ENCODE results near the gene BACH2. TPM values are rescaled to one million over a fixed set of nuclear protein-coding genes. Genes with fewer than 3 reads are reported as not detected.
"Not testable (repeated sequence)": the region's sequence is repeated elsewhere in the genome, so short reads cannot be mapped to it uniquely, and the experiment has no call there.

BACH2 gene
- polyA plus RNA-seq (2011; rRNA removed) (0.01 and 0.10 TPM in 2 replicates), polyA minus RNA-seq (2011; rRNA and poly(A)+ RNA removed) (0.05 TPM in 2 replicates)

DNA sequence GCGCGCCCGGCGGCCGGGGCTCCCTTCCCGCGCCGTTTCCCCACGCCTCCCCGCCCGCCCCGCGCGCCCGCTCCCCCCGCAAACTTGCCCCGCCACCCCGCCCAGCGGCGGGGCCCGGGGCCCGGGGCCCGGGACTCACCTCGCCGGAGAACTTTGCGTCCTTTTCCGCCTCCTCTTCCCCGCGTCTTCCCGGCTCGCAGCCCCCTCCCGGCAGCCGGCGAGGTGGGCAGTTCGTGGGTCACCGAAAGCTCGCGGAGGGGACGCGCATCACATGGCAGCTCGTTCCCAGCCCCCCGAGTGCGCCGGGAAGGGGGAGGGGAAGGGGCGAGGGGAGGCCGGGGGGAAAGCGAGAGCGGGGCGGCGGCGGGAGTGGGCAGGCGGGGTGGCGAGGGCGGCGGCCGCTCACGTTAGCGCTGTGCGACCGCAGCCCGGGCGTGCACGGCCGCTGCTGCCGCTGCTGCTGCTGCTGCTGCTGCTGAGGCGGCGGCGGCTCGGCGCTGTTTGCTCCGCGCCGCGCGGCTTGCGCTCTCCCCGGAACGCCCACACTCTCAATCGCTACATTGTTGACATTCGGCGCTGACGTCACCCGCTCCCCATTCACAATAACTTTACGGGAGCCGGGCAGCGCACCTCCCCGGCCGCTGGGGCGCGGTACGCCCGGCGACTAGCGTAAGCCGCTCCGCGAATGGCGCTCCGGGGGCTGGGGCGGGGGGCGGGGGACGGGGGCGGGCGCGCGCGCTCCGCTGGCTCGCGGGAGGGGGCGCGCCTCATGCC, at the start of gene BACH2:
TSS of gene BACH2 (minus strand) at position 503 of the 774 bp plus-strand sequence. CDS start 287,999 bp downstream, outside the sequence.
- Histone ChIP-seq H3K36me3 (ENCODE audit: control insufficient read depth, insufficient read depth, low read length) (no peaks in the 10 kb centered on the region), H3K27me3 (ENCODE audit: control insufficient read depth, insufficient read depth, low read length) (peaks cover 33% of the 10 kb centered on the region), H3K4me3 (ENCODE audit: low read depth, low read length) (peak within 1 kb of the TSS; percentile 52)
- POLR2A ChIA-PET = interaction anchor here (0.6 kb wide), 1 partner anchor 199 kb away, joined by 8 read pairs; no protein-coding TSS in a partner anchor
- CTCF ChIA-PET = interaction anchor here (1.2 to 1.3 kb wide), 2 partner anchors 11 to 13 kb away, joined by 3 read pairs; no protein-coding TSS in a partner anchor
- TF ChIP-seq, protein P1, sequence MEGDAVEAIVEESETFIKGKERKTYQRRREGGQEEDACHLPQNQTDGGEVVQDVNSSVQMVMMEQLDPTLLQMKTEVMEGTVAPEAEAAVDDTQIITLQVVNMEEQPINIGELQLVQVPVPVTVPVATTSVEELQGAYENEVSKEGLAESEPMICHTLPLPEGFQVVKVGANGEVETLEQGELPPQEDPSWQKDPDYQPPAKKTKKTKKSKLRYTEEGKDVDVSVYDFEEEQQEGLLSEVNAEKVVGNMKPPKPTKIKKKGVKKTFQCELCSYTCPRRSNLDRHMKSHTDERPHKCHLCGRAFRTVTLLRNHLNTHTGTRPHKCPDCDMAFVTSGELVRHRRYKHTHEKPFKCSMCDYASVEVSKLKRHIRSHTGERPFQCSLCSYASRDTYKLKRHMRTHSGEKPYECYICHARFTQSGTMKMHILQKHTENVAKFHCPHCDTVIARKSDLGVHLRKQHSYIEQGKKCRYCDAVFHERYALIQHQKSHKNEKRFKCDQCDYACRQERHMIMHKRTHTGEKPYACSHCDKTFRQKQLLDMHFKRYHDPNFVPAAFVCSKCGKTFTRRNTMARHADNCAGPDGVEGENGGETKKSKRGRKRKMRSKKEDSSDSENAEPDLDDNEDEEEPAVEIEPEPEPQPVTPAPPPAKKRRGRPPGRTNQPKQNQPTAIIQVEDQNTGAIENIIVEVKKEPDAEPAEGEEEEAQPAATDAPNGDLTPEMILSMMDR (IDR thresholded peaks at IDR 0.05; ENCODE audit: insufficient read depth, low read depth, low read length) = peak; percentile 6; the same call in 1 of the 2 replicates
- DNase-seq (ENCODE audit: low read depth) = no peak

DNA sequence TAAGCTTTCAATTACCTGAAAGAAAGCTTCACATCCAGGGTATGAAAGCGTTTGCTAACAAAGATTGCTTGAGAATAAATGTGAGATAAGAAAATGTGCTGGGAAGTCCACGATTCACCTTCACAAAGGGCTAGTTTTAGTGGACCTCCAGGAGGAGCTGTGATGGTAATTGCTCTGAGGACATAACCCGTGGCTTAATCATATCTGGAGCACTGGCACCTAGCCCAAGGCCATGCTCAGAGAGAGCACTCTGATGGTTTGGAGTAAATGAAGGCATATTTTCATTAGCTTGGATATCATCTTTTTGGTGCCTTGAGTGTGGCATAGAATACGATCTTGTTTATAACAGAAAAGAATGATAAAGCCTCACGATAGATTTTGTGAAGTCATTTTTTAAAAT, 46.9 kb upstream of the BACH2 start:
- Histone ChIP-seq H3K36me3 (ENCODE audit: control insufficient read depth, insufficient read depth, low read length) (no peaks in the 10 kb centered on the region), H3K27me3 (ENCODE audit: control insufficient read depth, insufficient read depth, low read length) (no peaks in the 10 kb centered on the region; the same call in 1 of the 2 replicates), H3K4me3 (ENCODE audit: low read depth, low read length) (no peak overlapping the region)
- DNase-seq (ENCODE audit: low read depth) = no peak
- POLR2A ChIA-PET = no interaction called here
- CTCF ChIA-PET = no interaction called here
- TF ChIP-seq, protein P1 (IDR thresholded peaks at IDR 0.05; ENCODE audit: insufficient read depth, low read depth, low read length) = peak; percentile 17; the same call in 1 of the 2 replicates

DNA sequence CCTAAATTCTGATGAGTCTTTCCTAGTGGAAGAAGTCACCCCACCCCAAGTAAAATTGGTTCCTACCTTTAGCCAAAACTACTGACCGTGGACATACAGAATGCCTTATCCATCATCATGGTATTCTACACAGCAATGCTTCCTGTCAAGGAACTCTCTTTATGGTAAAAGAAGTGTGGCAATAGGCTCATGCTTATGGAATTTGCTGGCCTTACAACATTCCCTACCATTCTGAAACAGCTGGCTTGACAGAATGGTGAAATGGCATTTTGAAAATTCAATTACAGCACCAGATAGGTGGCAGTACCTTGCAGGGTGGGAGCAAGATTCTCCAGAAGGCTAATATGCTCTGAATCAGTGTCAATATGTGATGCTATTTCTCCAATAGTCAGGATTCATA, 41.8 kb upstream of the BACH2 start:
- TF ChIP-seq, protein P1 (IDR thresholded peaks at IDR 0.05; ENCODE audit: insufficient read depth, low read depth, low read length) = no peak
- H3K4me3 ChIP-seq (ENCODE audit: low read depth, low read length) = no peak overlapping the region
- no peaks in the 10 kb centered on the region for H3K36me3 ChIP-seq (ENCODE audit: control insufficient read depth, insufficient read depth, low read length)
- CTCF ChIA-PET = no interaction called here
- peaks cover 2% of the 10 kb centered on the region for H3K27me3 ChIP-seq (ENCODE audit: control insufficient read depth, insufficient read depth, low read length)
- no peak for DNase-seq (ENCODE audit: low read depth)
- POLR2A ChIA-PET = no interaction called here

DNA sequence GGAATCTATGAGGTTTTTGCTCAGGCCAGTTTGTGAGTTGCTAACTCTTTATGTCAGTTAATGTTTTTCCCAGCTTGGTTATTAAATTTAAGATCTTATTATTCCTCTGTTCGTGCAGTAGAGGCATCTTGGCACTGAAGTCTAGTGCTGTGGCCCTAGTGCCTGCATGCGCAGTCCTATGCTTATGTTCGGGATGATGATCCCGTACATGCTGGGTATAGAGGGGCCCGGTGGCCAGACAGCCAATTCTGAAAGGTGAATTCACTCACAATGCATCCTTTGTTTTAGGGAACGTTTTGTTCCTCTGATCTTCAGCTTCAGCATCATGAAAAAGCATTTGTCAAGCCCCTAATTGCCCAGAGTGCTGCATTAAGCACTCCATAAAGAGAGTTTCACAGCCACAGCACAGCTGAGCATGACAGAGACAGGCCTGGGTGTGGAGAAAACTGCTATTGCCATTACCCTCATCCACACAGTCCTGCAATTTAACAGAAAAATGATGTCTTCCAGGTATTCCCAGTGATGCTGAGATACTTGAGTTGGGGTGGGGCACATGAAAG, 39.8 kb upstream of the BACH2 start:
- H3K4me3 ChIP-seq (ENCODE audit: low read depth, low read length) = no peak overlapping the region
- POLR2A ChIA-PET = no interaction called here
- no peaks in the 10 kb centered on the region for H3K36me3 ChIP-seq (ENCODE audit: control insufficient read depth, insufficient read depth, low read length)
- no peak for DNase-seq (ENCODE audit: low read depth)
- H3K27me3 ChIP-seq (ENCODE audit: control insufficient read depth, insufficient read depth, low read length) = peaks cover 2% of the 10 kb centered on the region
- TF ChIP-seq, protein P1 (IDR thresholded peaks at IDR 0.05; ENCODE audit: insufficient read depth, low read depth, low read length) = no peak
- CTCF ChIA-PET = no interaction called here

DNA sequence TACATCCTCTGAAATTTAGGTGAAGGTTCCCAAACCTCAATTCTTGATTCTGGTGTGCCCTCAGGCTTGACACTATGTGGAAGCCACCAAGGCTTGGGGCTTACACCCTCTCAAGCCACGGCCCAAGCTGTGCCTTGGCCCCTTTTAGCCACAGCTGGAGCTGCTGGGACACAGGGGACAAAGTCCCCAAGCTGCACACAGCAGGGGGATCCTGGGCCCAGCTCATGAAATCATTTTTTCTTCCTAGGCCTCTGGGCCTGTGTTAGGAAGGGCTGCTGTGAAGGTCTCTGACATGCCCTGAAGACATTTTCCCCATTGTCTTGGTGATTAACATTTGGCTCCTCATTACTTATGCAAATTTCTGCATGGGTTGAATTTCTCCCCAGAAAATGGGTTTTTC, 37.3 kb upstream of the BACH2 start:
- TF ChIP-seq, protein P1 (IDR thresholded peaks at IDR 0.05; ENCODE audit: insufficient read depth, low read depth, low read length) = no peak
- Histone ChIP-seq H3K27me3 (ENCODE audit: control insufficient read depth, insufficient read depth, low read length) (peaks cover 2% of the 10 kb centered on the region; the same call in 1 of the 2 replicates), H3K36me3 (ENCODE audit: control insufficient read depth, insufficient read depth, low read length) (no peaks in the 10 kb centered on the region), H3K4me3 (ENCODE audit: low read depth, low read length) (no peak overlapping the region)
- ChIA-PET CTCF (no interaction called here), POLR2A (no interaction called here)
- no peak for DNase-seq (ENCODE audit: low read depth)

DNA sequence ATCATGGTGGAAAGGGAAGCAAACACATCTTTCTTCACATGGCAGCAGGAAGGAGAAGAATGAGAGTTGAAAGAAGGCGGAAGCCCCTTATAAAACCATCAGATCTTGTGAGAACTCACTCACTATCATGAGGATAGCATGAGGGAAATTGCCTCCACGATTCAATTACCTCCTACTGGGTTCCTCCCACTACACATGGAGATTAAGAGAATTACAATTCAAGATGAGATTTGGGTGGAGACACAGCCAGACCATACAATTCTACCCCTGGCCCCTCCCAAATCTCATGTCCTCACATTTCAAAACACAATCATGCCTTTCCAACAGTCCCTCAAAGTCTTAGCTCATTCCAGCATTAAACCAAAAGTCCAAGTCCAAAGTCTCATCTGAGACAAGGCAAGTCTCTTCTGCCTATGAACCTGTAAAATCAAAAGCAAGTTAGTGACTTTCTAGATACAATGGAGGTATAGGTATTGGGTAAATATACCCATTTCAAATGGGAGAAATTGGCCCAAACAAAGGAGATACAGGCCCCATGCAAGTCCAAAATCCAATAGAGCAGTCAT, 36.4 kb upstream of the BACH2 start:
- H3K36me3 ChIP-seq (ENCODE audit: control insufficient read depth, insufficient read depth, low read length); DNase-seq (ENCODE audit: low read depth); H3K4me3 ChIP-seq (ENCODE audit: low read depth, low read length); POLR2A ChIA-PET; H3K27me3 ChIP-seq (ENCODE audit: control insufficient read depth, insufficient read depth, low read length): not testable (repeated sequence)
- CTCF ChIA-PET = interaction anchor here (1.4 kb wide), 1 partner anchor 8 kb away, joined by 3 read pairs; no protein-coding TSS in a partner anchor

All from BJ (cell line).